Tibial artery (tissue), 4 donors: ENCODE results near the gene CFAP221.
"Not testable (repeated sequence)": the region's sequence is repeated elsewhere in the genome, so short reads cannot be mapped to it uniquely, and the experiment has no call there.

Experiments
- DNase-seq, 2 donors: peaks; one replicate each; pipeline ENCODE4 v3.0.0-alpha.2; 2019
- H3K27ac ChIP-seq, 2 donors: fragments of 200-600 bp; sonication (generic) in 1 of 2; 1 replicate in 1 of 2; 2 replicates in 1 of 2; pipeline ENCODE4 v1.5.1; 2018 to 2019; ENCODE audit warnings: mild to moderate bottlenecking in 1 of 2
- H3K27me3 ChIP-seq, 2 donors: fragments of 200-600 bp; sonication (generic) in 1 of 2; one replicate each; pipeline versions ENCODE4 v1.5.1 to v1.6.0; 2016 to 2019
- H3K36me3 ChIP-seq, 3 donors: fragments of 200-600 bp; sonication (generic) in 2 of 3; one replicate each; pipeline ENCODE4 v1.5.1; 2016 to 2019; ENCODE audit warnings: mild to moderate bottlenecking in 2 of 3
- H3K4me1 ChIP-seq, 4 donors: fragments of 200-600 bp; sonication (generic) in 2 of 4; 1 replicate in 3 of 4; 2 replicates in 1 of 4; pipeline ENCODE4 v1.5.1; 2016 to 2019
- H3K4me3 ChIP-seq, 2 donors: fragments of 200-600 bp; sonication (generic) in 1 of 2; 1 replicate in 1 of 2; 2 replicates in 1 of 2; pipeline ENCODE4 v1.5.1; 2018 to 2019; ENCODE audit warnings: mild to moderate bottlenecking in 2 of 2
- H3K9me3 ChIP-seq, 3 donors: fragments of 200-600 bp; sonication (generic) in 1 of 3; one replicate each; pipeline ENCODE4 v1.5.1; 2016 to 2019
- CTCF ChIP-seq, 2 experiments: fragments of 200-600 bp in 1 of 2; fragments of 450-650 bp in 1 of 2; IDR thresholded peaks; one replicate each; pipeline ENCODE4 v1.5.1; 2017 to 2019; ENCODE audit warnings: antibody characterized with exemption in 2 of 2, mild to moderate bottlenecking in 1 of 2, moderate library complexity in 1 of 2
- intact Hi-C: fragments of 100-400 bp; cut with DNase I; formaldehyde crosslinking; loops from one replicate; pipeline ENCODE4 v1.15.0; 2023; ENCODE audit warnings: low total_unique reads

The CFAP221 gene

GRCh38 chr2:119609337-119609736, 65.1 kb downstream of the CFAP221 start:
- Histone ChIP-seq H3K9me3 (peaks cover 4 to 16% (median 8%) of the 10 kb centered on the region in 3 donors), H3K4me3 (no peak overlapping the region), H3K27ac (no peak overlapping the region), H3K36me3 (no peaks in the 10 kb centered on the region), H3K27me3 (peaks cover 0 to 7% of the 10 kb centered on the region in 2 donors), H3K4me1 (no peaks in the 10 kb centered on the region)
- intact Hi-C loops = no loop called here
- DNase-seq = no peak
- TF ChIP-seq CTCF (IDR thresholded peaks at IDR 0.05) = no peak

- DNase-seq, H3K4me3 ChIP-seq, H3K4me1 ChIP-seq, H3K36me3 ChIP-seq, intact Hi-C loops, H3K27ac ChIP-seq: not testable (repeated sequence)
- Histone ChIP-seq H3K27me3 (peaks cover 0 to 12% of the 10 kb centered on the region in 2 donors), H3K9me3 (peaks cover 4 to 26% (median 14%) of the 10 kb centered on the region in 3 donors)
Measured at GRCh38 chr2:119614140-119614539, 69.9 kb downstream of the CFAP221 start.

- Histone ChIP-seq H3K27ac (no peak overlapping the region), H3K4me3 (no peak overlapping the region), H3K36me3 (no peaks in the 10 kb centered on the region), H3K9me3 (peaks cover 4 to 26% (median 14%) of the 10 kb centered on the region in 3 donors), H3K27me3 (peaks cover 0 to 10% of the 10 kb centered on the region in 2 donors), H3K4me1 (no peaks in the 10 kb centered on the region)
- no peak for DNase-seq
- no peak for TF ChIP-seq CTCF (IDR thresholded peaks at IDR 0.05)
- intact Hi-C loops = no loop called here
Measured at GRCh38 chr2:119616421-119616820, 72.2 kb downstream of the CFAP221 start.

GRCh38 chr2:119617455-119617854, 73.2 kb downstream of the CFAP221 start:
- Histone ChIP-seq H3K27me3 (peaks cover 0 to 10% of the 10 kb centered on the region in 2 donors), H3K27ac (no peak overlapping the region), H3K4me3 (no peak overlapping the region), H3K4me1 (no peaks in the 10 kb centered on the region), H3K9me3 (peaks cover 4 to 26% (median 14%) of the 10 kb centered on the region in 3 donors), H3K36me3 (no peaks in the 10 kb centered on the region)
- no peak for TF ChIP-seq CTCF (IDR thresholded peaks at IDR 0.05)
- intact Hi-C loops = no loop called here
- no peak for DNase-seq

- H3K4me1 ChIP-seq, H3K36me3 ChIP-seq, DNase-seq, H3K4me3 ChIP-seq, H3K27ac ChIP-seq, intact Hi-C loops: not testable (repeated sequence)
- H3K27me3 ChIP-seq = peaks cover 0 to 10% of the 10 kb centered on the region in 2 donors
- H3K9me3 ChIP-seq = peaks cover 4 to 16% (median 13%) of the 10 kb centered on the region in 3 donors
Measured at GRCh38 chr2:119618725-119619124, 74.5 kb downstream of the CFAP221 start.

- Histone ChIP-seq H3K27ac (no peak overlapping the region), H3K4me3 (no peak overlapping the region), H3K27me3 (no peaks in the 10 kb centered on the region), H3K36me3 (no peaks in the 10 kb centered on the region), H3K9me3 (no peaks in the 10 kb centered on the region), H3K4me1 (no peaks in the 10 kb centered on the region)
- intact Hi-C loops = no loop called here
- no peak for DNase-seq
- TF ChIP-seq CTCF (IDR thresholded peaks at IDR 0.05) = no peak
Measured at GRCh38 chr2:119625226-119625625, 81.0 kb downstream of the CFAP221 start.

GRCh38 chr2:119629323-119629825, 85.1 kb downstream of the CFAP221 start:
- TF ChIP-seq CTCF (IDR thresholded peaks at IDR 0.05) = no peak
- Histone ChIP-seq H3K36me3 (no peaks in the 10 kb centered on the region), H3K4me3 (no peak overlapping the region), H3K4me1 (no peaks in the 10 kb centered on the region), H3K27me3 (no peaks in the 10 kb centered on the region), H3K9me3 (no peaks in the 10 kb centered on the region), H3K27ac (no peak overlapping the region)
- DNase-seq = no peak
- intact Hi-C loops = no loop called here
